ENCODE results near the gene PDCL3.
A peak's percentile ranks its signal among the peaks of the same experiment; 100 is the strongest.

PDCL3 gene

GRCh38 chr2:100560216-100560830 lies 2.5 kb upstream of the PDCL3 start:
- DNase-seq (ENCODE audit: low read depth), result no peak

GRCh38 chr2:100561191-100561590 lies 1.6 kb upstream of the PDCL3 start:
- no peak for DNase-seq (ENCODE audit: low read depth)

- no peak for DNase-seq (ENCODE audit: low read depth)
Measured at GRCh38 chr2:100563407-100564247, 834 bp downstream of the PDCL3 start.

- no peak for DNase-seq (ENCODE audit: low read depth)
Measured at GRCh38 chr2:100568989-100569388, 6.2 kb downstream of the PDCL3 start.

- DNase-seq (ENCODE audit: low read depth), result no peak
Measured at GRCh38 chr2:100571668-100572067, 8.9 kb downstream of the PDCL3 start.

- no peak for DNase-seq (ENCODE audit: low read depth)
Measured at GRCh38 chr2:100577777-100578176, 15.0 kb downstream of the PDCL3 start.

- peak; percentile 10 for DNase-seq (ENCODE audit: low read depth)
Measured at GRCh38 chr2:100580367-100581276, 17.8 kb downstream of the PDCL3 start.

- no peak for DNase-seq (ENCODE audit: low read depth)
Measured at GRCh38 chr2:100581277-100581612, 18.5 kb downstream of the PDCL3 start.

GRCh38 chr2:100584816-100585215 lies 22.0 kb downstream of the PDCL3 start:
- no peak for DNase-seq (ENCODE audit: low read depth)

GRCh38 chr2:100588071-100588786 lies 25.4 kb downstream of the PDCL3 start:
- no peak for DNase-seq (ENCODE audit: low read depth)

- no peak for DNase-seq (ENCODE audit: low read depth)
Measured at GRCh38 chr2:100589527-100589926, 26.7 kb downstream of the PDCL3 start.

GRCh38 chr2:100592226-100592625 lies 29.4 kb downstream of the PDCL3 start:
- DNase-seq (ENCODE audit: low read depth), result no peak

GRCh38 chr2:100596465-100596864 lies 33.7 kb downstream of the PDCL3 start:
- DNase-seq (ENCODE audit: low read depth), result no peak

- no peak for DNase-seq (ENCODE audit: low read depth)
Measured at GRCh38 chr2:100599566-100599965, 36.8 kb downstream of the PDCL3 start.

GRCh38 chr2:100601661-100602060 lies 38.9 kb downstream of the PDCL3 start:
- no peak for DNase-seq (ENCODE audit: low read depth)

GRCh38 chr2:100603414-100603813 lies 40.6 kb downstream of the PDCL3 start:
- no peak for DNase-seq (ENCODE audit: low read depth)

- DNase-seq (ENCODE audit: low read depth), result no peak
Measured at GRCh38 chr2:100603948-100604633, 41.3 kb downstream of the PDCL3 start.

GRCh38 chr2:100606332-100606725 lies 43.5 kb downstream of the PDCL3 start:
- DNase-seq (ENCODE audit: low read depth), result no peak

- DNase-seq (ENCODE audit: low read depth), result no peak
Measured at GRCh38 chr2:100606726-100607343, 44.0 kb downstream of the PDCL3 start.

GRCh38 chr2:100610381-100610831 lies 47.6 kb downstream of the PDCL3 start:
- peak; percentile 65 for DNase-seq (ENCODE audit: low read depth)

Measured in activated T-cell treated with anti-CD3 and anti-CD28 coated beads for 48 hours (primary cell).